GM18520 (cell line): ENCODE results near the gene FSTL4.
"Not testable (repeated sequence)": the region's sequence is repeated elsewhere in the genome, so short reads cannot be mapped to it uniquely, and the experiment has no call there.

ENCODE experiments used
- ATAC-seq: cut with Tn5 transposase; IDR thresholded peaks from one replicate; pipeline ENCODE4 v1.9.1; 2021; ENCODE audit not compliant: unreplicated experiment

Gene FSTL4

GRCh38 chr5:133409210-133409674 lies 203.1 kb downstream of the FSTL4 start:
- ATAC-seq = no peak

GRCh38 chr5:133408322-133408721 lies 204.0 kb downstream of the FSTL4 start:
- ATAC-seq = no peak

DNA sequence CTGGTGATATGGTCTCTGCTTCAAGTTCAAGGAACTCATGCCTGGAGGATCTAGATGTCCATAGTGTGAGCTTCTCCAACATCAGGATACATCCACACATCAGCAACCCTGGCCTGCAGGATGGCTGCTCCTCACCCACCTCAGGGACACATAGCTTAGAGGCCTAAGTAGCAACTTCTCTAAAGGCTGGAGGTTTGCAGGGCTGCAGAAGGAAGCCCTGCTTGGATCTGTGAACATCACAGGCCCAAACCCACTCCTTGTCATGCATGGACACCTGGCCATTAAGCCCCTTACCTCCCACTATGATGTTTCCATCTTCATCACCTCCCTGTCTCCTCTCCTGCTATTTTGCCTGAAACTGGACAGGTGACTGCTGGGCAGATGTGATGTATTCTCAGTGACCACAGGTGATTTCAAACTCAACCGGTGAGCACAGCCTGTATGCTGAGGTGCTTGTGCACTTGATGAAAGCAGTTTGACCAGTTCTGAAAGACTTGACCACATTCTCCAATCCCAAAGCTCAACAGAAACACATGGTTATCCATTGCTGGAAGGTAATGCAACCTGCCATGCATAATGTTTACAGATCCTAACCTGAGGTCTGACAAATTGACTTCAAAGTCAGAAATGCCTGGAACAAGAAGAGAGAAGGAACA lies 205.2 kb downstream of the FSTL4 start:
- ATAC-seq = no peak

GRCh38 chr5:133406208-133406976 lies 205.9 kb downstream of the FSTL4 start:
- no peak for ATAC-seq

DNA sequence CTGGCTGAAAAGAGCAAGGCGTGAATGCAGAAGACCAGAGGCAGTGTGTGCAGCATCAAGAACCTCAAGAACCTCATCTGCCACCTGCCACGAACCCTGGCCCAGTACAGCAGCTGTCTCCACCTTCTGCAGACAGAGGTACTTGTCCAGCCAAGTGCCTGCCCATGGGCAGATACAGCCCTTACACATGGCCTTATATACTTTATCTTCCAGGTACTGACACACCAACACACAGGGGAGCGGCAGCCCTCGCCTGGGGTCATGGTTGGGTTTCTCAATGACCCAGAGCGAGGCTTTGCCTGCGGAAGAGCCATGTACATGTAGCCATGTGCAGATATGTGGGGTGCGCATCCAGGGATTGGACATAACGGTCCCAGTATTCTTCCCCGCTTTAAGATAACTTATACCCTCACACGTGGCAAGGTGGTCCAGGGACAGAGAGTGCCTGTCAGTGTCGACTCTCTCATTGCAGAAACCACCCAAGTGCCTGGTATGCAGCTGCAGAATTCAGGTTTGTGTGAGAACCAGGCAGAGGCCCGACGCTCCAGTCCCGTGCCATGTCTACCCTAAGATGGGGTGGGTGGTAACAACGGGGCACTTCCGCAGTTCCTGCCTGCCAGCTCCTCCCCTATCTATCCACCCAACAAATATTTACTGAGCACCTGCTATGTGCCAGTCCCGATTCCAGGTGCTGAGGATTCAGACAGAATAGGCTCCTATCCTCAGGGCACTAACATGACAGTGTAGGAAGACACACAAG lies 206.9 kb downstream of the FSTL4 start:
- no peak for ATAC-seq

GRCh38 chr5:133404724-133405123 lies 207.6 kb downstream of the FSTL4 start:
- no peak for ATAC-seq

DNA sequence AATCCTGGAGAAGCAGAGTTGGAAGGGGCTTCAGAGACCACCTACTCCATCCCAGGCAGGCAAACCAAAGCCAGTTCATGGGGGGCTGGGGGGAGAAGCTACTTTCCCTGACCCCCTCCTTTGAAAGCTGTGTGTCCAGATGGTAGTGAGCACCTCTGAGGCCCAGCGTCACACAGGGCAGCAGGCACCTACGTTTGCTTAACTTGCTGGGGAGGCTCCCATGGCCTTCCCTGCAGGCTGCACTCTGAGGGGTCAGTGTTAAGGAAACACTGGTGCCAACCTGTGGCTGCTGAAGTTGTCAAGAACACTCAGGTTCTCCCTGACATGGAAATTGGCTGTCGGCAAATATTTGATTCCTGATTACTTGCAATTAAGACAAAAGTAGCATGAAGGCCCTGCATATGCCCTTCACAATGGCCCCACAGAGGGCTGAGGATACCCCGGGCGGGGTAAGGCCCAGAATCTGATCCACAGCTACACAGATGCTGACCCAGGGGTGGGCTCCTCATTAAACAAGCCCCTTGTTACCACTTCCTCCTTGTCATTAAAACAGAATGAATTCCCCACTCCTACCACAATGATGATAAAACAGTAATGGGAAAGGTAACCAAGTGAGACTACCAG lies 208.5 kb downstream of the FSTL4 start:
- no peak for ATAC-seq

DNA sequence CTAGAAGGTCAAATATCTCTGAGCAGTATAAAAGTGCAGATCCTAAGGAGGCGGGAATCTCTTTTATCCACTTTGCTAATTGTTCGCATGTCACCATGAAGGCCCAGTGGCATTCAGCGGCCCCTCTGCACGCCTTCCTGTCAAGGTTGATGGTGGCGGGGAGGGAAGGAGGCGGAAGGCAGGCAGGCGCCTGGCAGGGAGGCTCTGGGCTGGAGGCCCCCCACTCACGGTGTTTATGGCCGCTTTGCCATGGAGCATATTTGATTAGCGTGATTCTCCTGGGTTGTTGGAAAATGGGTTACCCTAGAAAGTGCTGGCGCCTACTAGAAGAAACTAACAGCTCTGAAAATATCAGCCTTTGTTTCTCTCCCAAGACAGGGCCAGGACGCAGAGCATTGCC lies 209.6 kb downstream of the FSTL4 start:
- ATAC-seq = no peak

DNA sequence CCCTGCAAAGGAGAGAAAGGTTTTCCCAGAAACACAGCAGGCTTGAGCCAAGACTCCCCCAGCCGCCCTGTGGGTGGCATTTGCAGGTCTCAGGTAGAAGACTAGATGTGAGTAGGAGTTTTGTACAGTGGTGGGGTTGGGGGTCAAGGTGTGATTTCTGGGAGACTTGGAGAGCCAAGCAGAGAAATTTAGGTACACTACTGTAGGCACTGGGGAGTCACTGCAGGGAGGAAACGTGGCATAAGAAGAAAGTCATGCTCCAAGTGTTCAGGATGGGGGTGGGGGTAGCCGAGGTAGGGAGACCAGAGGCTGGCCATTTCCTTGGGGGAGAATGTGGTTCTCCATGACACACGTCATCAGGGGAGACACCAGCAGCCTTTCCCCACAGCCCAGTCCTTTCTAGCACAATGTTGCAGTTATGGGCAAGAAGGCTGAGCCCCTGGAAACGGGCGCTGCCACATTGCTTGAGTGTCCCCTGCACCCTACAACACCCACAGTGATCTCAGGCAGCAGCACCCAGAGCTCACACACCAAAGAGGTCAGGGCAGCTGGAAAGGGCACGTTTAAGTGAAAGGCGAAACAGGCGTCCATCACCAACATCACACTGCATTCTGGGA lies 210.5 kb downstream of the FSTL4 start:
- ATAC-seq = no peak

DNA sequence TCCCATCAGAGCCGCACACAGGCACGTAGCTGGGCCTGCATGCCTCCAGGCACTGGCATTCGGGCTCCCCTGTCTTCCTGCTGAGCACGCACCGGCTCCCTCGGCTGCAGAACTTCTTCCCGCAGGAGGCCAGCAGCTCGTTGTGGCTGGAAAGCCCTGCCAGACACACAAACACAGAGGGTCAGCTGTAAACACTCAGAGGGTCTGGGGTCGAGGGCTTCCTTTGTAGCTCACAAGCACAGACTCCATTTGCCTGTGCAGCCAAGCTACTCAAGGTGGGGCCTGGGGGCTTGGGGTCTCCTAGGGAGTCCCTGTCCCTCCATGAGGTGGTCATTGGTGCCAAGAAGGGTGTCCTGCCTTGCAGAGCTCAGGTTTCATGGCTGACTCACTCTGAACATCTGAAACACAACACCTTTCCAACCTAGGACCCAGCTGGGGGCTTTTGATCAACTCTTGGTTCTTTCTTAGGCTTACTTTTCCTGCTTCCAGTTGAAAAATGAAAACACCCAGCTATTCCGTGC lies 211.4 kb downstream of the FSTL4 start:
- no peak for ATAC-seq

DNA sequence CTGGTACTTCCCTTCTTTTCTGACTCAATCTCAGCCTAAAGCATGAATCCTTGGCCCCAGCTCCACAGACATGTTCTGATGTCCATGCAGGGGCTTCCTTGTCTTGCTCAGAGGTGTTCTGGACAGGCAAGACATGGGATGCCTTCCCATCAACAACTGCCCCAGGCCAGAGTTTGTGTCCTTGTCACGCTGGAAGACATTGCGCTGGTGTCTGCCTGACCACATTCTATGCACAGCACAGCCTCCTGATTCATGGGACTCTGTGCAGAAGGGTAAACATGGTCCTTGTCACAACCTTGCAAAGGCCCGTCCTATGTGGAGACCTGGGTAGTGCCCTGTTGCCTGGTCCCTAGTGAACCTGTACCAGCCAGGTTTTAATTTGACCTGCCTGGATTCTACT lies 212.2 kb downstream of the FSTL4 start:
- no peak for ATAC-seq

DNA sequence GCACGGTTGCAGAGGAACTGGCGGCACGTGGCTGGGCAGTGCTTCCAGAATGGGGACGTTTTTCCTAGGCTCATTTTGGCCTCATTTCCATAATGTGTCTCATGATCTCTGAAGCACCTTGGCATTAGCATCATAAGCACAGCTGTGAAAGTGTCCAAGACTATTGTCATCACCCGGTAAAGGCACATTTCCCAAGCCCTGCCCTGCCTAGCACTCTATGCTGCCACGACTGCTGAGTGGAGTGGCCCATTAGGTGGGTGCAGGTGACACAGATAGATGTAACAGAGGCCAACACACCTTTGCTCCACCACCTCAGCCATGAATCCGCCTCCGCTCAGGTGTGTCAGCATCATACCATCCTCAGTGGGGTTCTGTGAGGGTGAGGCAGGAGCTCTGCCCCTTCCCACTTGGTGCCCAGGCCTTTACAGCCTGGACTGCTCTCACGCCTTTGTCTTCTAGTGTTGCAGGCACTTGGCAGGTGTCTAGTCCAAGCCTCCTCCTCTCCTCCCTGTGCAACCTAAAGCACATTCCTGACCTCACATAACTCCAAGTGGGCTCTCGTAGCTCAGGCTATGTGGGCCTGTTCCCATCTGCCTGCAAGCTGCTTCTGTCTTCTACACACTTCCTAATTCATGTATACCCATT lies 213.0 kb downstream of the FSTL4 start:
- no peak for ATAC-seq

GRCh38 chr5:133398646-133399101 lies 213.7 kb downstream of the FSTL4 start:
- ATAC-seq = no peak

DNA sequence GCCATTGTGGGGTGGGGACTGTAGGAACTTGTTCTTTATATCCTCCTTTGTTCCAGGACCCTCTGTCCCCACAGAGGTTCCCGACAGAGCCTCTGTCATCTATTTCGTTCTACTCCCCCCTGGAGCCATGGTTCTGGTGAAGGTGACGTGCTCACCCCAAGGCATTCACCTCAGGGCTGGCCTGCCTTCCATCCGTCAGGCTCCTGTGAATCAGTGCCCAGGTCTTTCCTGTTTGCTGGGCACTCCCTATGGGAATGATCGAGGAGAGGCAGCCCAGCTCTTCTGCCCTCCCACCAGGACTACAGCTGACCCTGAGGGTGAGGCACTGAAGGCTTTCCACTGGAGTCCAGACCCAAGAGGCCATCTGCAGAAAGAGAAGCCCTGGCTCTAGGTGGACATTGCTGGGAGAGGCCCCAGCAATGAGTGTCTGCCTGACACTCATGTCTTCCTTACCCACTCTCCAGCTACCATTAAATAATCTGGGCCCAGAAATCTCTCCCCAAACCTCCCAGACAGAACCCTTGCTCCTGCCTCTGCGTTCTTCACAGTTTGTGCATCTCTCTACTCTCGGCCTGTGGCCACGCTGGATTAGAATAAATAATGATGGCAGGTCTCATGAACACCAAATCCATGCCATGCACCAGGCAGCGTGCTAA lies 214.2 kb downstream of the FSTL4 start:
- ATAC-seq = no peak

- no peak for ATAC-seq
Observed at GRCh38 chr5:133397348-133397747, 215.0 kb downstream of the FSTL4 start.

DNA sequence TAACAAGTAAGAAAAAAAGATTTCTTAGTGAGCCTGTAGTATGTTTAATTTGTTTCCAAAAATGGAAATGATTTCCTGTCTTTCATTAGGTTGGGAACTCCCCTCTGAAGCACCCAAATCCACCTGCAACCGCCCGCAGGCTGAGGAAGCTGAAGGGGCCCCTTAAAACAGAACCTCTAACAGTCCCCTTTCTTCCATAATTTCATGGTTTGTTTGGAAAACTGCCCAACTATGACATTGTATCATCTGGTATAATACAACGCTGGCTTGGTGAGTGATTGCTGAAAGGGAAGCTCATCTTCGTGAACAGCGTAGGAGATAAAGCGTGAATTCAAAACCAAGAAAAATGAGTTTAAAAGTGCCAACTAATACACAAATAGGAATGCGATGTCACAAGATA lies 215.5 kb downstream of the FSTL4 start:
- no peak for ATAC-seq

DNA sequence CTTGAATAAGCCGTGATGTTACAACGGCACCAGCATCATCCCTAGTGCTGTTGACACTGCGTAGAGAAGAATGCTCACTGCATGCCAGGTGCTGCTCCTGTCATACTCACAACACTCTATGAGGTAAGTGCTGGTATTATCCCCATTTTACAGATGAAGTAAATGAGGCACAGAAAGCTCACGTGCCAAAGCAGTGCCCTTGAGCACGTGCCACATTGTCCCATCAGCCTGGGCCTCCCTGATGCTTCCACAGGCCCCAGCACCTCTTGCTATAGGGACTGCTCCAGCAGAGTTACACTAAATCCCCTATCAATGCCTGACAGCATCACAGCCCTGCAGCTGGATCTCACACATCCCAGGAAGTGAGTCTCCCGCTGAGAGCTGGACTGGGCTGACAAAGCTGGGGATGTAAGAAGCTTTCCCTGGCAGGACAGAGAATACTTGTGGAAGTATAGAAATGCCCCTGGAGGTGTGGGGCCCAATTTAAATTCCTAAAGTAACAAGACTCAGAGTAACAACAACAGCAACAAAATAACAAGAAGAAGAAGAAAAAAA lies 216.1 kb downstream of the FSTL4 start:
- ATAC-seq = no peak

GRCh38 chr5:133395207-133395606 lies 217.1 kb downstream of the FSTL4 start:
- ATAC-seq = not testable (repeated sequence)

GRCh38 chr5:133394477-133394817 lies 217.9 kb downstream of the FSTL4 start:
- ATAC-seq = not testable (repeated sequence)
